ENCODE data around the gene KCNJ1. TPM values are rescaled to one million over a fixed set of nuclear protein-coding genes. Genes with fewer than 3 reads are reported as not detected.

The KCNJ1 gene
- total RNA-seq, 4 donors from 2014 or later, result not detected

- H3K4me1 ChIP-seq, result no peaks in the 10 kb centered on the region
- H3K36me3 ChIP-seq, result no peaks in the 10 kb centered on the region
- DNase-seq, result no peak
- H3K27me3 ChIP-seq, result no peaks in the 10 kb centered on the region
- H3K9me3 ChIP-seq, result no peaks in the 10 kb centered on the region
- no peak overlapping the region for H3K4me3 ChIP-seq
- TF ChIP-seq POLR2A (IDR thresholded peaks at IDR 0.05) (no peak), CTCF (IDR thresholded peaks at IDR 0.05) (no peak)
- no peak overlapping the region for H3K27ac ChIP-seq
- intact Hi-C loops (cut with DNase I; ENCODE audit: low total_unique reads), result no loop called here
These were observed 70.8 kb downstream of the KCNJ1 start for GRCh38 chr11:128796270-128796669.

- no peaks in the 10 kb centered on the region for H3K36me3 ChIP-seq
- H3K4me1 ChIP-seq, result no peaks in the 10 kb centered on the region
- intact Hi-C loops (cut with DNase I; ENCODE audit: low total_unique reads), result no loop called here
- no peak for TF ChIP-seq POLR2A (IDR thresholded peaks at IDR 0.05)
- TF ChIP-seq CTCF (IDR thresholded peaks at IDR 0.05), result no peak
- no peaks in the 10 kb centered on the region for H3K27me3 ChIP-seq
- no peak for DNase-seq
- no peak overlapping the region for H3K4me3 ChIP-seq
- no peak overlapping the region for H3K27ac ChIP-seq
- H3K9me3 ChIP-seq, result no peaks in the 10 kb centered on the region
These were observed 76.9 kb downstream of the KCNJ1 start for GRCh38 chr11:128790196-128790595.

GRCh38 chr11:128789497-128790150 is 77.5 kb downstream of the KCNJ1 start:
- no peak for DNase-seq
- no peak overlapping the region for H3K4me3 ChIP-seq
- intact Hi-C loops (cut with DNase I; ENCODE audit: low total_unique reads), result no loop called here

More at GRCh38 chr11:128789497-128790150, 77.5 kb downstream of the KCNJ1 start:
- Histone ChIP-seq H3K36me3 (no peaks in the 10 kb centered on the region), H3K27ac (no peak overlapping the region), H3K27me3 (no peaks in the 10 kb centered on the region), H3K9me3 (no peaks in the 10 kb centered on the region), H3K4me1 (no peaks in the 10 kb centered on the region)
- no peak for TF ChIP-seq POLR2A (IDR thresholded peaks at IDR 0.05)
- no peak for TF ChIP-seq CTCF (IDR thresholded peaks at IDR 0.05)

Other genes starting within 250 kb of the KCNJ1 start
- gene FLI1, start 173.2 kb downstream of the KCNJ1 start, total RNA-seq, result 10 to 100 TPM; 12.4 to 56.0 (median 22.5) TPM
- gene KCNJ5, start 24.1 kb upstream of the KCNJ1 start, total RNA-seq, result 1 to 10 TPM in 1 of 4 donors, under 1 TPM in 1, not detected in 2; 0.69 to 1.1 TPM
- 1 to 10 TPM in 1 of 4 donors, not detected in 3; 1.0 TPM for gene TP53AIP1, start 75.6 kb upstream of the KCNJ1 start, total RNA-seq